ENCODE data around the gene MISP.

DNA sequence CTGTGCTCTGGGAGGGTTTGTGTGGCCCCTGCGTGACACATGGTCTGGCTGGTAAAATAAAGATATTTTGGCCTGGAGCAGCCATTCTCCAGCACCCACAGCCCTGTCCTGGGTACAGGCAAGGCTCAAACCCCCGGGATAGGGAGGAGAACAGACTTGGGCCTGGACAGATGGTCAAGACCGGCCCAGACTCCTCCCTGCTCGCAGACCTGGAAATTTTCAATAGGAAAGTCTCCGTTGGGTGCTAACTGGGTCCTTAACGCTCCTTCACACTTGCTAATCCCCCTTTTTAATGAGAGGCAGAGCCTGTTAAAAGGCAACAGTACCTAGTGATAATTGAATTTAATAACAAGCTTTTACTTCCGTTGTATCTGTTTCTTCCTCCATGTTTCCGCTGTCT is 39.7 kb upstream of the MISP start:
- TF ChIP-seq POLR2A (IDR thresholded peaks at IDR 0.05; ENCODE audit: control extremely low read depth in 1 of 2, low read depth in 2 of 2, low read length in 2 of 2) (no peak), CBX8 (IDR thresholded peaks at IDR 0.05; ENCODE audit: borderline replicate concordance, low read depth, low read length) (no peak), EZH2 (IDR thresholded peaks at IDR 0.05; ENCODE audit: low read depth, low read length, severe bottlenecking) (no peak)
- TF ChIP-seq, protein P1, sequence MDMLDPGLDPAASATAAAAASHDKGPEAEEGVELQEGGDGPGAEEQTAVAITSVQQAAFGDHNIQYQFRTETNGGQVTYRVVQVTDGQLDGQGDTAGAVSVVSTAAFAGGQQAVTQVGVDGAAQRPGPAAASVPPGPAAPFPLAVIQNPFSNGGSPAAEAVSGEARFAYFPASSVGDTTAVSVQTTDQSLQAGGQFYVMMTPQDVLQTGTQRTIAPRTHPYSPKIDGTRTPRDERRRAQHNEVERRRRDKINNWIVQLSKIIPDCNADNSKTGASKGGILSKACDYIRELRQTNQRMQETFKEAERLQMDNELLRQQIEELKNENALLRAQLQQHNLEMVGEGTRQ (IDR thresholded peaks at IDR 0.05; ENCODE audit: low read length): no peak
- TF ChIP-seq, protein P2, sequence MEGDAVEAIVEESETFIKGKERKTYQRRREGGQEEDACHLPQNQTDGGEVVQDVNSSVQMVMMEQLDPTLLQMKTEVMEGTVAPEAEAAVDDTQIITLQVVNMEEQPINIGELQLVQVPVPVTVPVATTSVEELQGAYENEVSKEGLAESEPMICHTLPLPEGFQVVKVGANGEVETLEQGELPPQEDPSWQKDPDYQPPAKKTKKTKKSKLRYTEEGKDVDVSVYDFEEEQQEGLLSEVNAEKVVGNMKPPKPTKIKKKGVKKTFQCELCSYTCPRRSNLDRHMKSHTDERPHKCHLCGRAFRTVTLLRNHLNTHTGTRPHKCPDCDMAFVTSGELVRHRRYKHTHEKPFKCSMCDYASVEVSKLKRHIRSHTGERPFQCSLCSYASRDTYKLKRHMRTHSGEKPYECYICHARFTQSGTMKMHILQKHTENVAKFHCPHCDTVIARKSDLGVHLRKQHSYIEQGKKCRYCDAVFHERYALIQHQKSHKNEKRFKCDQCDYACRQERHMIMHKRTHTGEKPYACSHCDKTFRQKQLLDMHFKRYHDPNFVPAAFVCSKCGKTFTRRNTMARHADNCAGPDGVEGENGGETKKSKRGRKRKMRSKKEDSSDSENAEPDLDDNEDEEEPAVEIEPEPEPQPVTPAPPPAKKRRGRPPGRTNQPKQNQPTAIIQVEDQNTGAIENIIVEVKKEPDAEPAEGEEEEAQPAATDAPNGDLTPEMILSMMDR (IDR thresholded peaks at IDR 0.05; ENCODE audit: control extremely low read depth in 1 of 3, insufficient read depth in 1 of 3, low read depth in 1 of 3, low read length in 3 of 3): no peak
